Measurements from ENCODE around the gene TULP1. TPM values are rescaled to one million over a fixed set of nuclear protein-coding genes. Genes with fewer than 3 reads are reported as not detected.
"Not testable (repeated sequence)": the region's sequence is repeated elsewhere in the genome, so short reads cannot be mapped to it uniquely, and the experiment has no call there.

The TULP1 gene
- total RNA-seq, 1 experiment from 2014 or later: not detected

GRCh38 chr6:35521235-35521634, 8.5 kb upstream of the TULP1 start:
- DNase-seq (ENCODE audit: low spot score): no peak

- no peak for DNase-seq (ENCODE audit: low spot score)
Measured at GRCh38 chr6:35519313-35520015, 6.8 kb upstream of the TULP1 start.

- no peak for DNase-seq (ENCODE audit: low spot score)
Measured at GRCh38 chr6:35518566-35519312, 6.0 kb upstream of the TULP1 start.

- DNase-seq (ENCODE audit: low spot score): not testable (repeated sequence)
Measured at GRCh38 chr6:35517978-35518377, 5.3 kb upstream of the TULP1 start.

GRCh38 chr6:35516712-35517111, 4.0 kb upstream of the TULP1 start:
- no peak for DNase-seq (ENCODE audit: low spot score)

- DNase-seq (ENCODE audit: low spot score): not testable (repeated sequence)
Measured at GRCh38 chr6:35515939-35516338, 3.2 kb upstream of the TULP1 start.

- no peak for DNase-seq (ENCODE audit: low spot score)
Measured at GRCh38 chr6:35514587-35514986, 1.9 kb upstream of the TULP1 start.

- no peak for DNase-seq (ENCODE audit: low spot score)
Measured at GRCh38 chr6:35512006-35512405, 690 bp downstream of the TULP1 start.

GRCh38 chr6:35511562-35511941, 1.1 kb downstream of the TULP1 start:
- no peak for DNase-seq (ENCODE audit: low spot score)

- DNase-seq (ENCODE audit: low spot score): no peak
Measured at GRCh38 chr6:35510916-35511561, 1.7 kb downstream of the TULP1 start.

- no peak for DNase-seq (ENCODE audit: low spot score)
Measured at GRCh38 chr6:35508542-35508941, 4.2 kb downstream of the TULP1 start.

- no peak for DNase-seq (ENCODE audit: low spot score)
Measured at GRCh38 chr6:35508027-35508426, 4.7 kb downstream of the TULP1 start.

GRCh38 chr6:35507221-35507620, 5.5 kb downstream of the TULP1 start:
- no peak for DNase-seq (ENCODE audit: low spot score)

GRCh38 chr6:35506536-35506935, 6.2 kb downstream of the TULP1 start:
- DNase-seq (ENCODE audit: low spot score): no peak

GRCh38 chr6:35505999-35506412, 6.7 kb downstream of the TULP1 start:
- no peak for DNase-seq (ENCODE audit: low spot score)

- DNase-seq (ENCODE audit: low spot score): no peak
Measured at GRCh38 chr6:35503534-35503933, 9.2 kb downstream of the TULP1 start.

- no peak for DNase-seq (ENCODE audit: low spot score)
Measured at GRCh38 chr6:35501784-35502183, 10.9 kb downstream of the TULP1 start.

GRCh38 chr6:35500782-35501181, 11.9 kb downstream of the TULP1 start:
- DNase-seq (ENCODE audit: low spot score): peak; percentile 59

- DNase-seq (ENCODE audit: low spot score): no peak
Measured at GRCh38 chr6:35499372-35499771, 13.3 kb downstream of the TULP1 start.

GRCh38 chr6:35498422-35499067, 14.2 kb downstream of the TULP1 start:
- no peak for DNase-seq (ENCODE audit: low spot score)

GRCh38 chr6:35497571-35498421, 14.9 kb downstream of the TULP1 start:
- peak; percentile 30 for DNase-seq (ENCODE audit: low spot score)

Data from A172 (cell line).